HCT116 (cell line): Measurements from ENCODE around the gene PPID.

Experiments
- FOSL1 ChIP-seq: IDR thresholded peaks from 2 replicates; pipeline ENCODE4 v1.6.1; 2012; ENCODE audit warnings: low read depth
- POLR2AphosphoS5 ChIP-seq: IDR thresholded peaks from 2 replicates; pipeline ENCODE4 v1.6.1; 2011; ENCODE audit warnings: mild to moderate bottlenecking, low read depth, low read length, moderate library complexity
- SRF ChIP-seq: IDR thresholded peaks from 2 replicates; pipeline ENCODE4 v1.6.1; 2012; ENCODE audit warnings: low read depth
- TF ChIP-seq, protein P1 (sequence below), 3 experiments: fragments of 200-600 bp in 1 of 3; sonication (generic) in 1 of 3; IDR thresholded peaks in 2 of 3; conservative IDR thresholded peaks in 1 of 3; 2 replicates each; pipeline ENCODE4 v1.5.1; 2012 to 2017; ENCODE audit warnings: low read depth in 2 of 3, low read length in 2 of 3, antibody characterized with exemption in 1 of 3, borderline replicate concordance in 1 of 3, control low read depth in 1 of 3, mild to moderate bottlenecking in 1 of 3, mixed read lengths in 1 of 3, mixed run types in 1 of 3, moderate library complexity in 1 of 3; ENCODE audit not compliant: insufficient read depth in 1 of 3

GRCh38 chr4:158758142-158758541, 34.9 kb upstream of the PPID start:
- TF ChIP-seq SRF (no peak), POLR2AphosphoS5 (no peak), FOSL1 (no peak)
- TF ChIP-seq, protein P1, sequence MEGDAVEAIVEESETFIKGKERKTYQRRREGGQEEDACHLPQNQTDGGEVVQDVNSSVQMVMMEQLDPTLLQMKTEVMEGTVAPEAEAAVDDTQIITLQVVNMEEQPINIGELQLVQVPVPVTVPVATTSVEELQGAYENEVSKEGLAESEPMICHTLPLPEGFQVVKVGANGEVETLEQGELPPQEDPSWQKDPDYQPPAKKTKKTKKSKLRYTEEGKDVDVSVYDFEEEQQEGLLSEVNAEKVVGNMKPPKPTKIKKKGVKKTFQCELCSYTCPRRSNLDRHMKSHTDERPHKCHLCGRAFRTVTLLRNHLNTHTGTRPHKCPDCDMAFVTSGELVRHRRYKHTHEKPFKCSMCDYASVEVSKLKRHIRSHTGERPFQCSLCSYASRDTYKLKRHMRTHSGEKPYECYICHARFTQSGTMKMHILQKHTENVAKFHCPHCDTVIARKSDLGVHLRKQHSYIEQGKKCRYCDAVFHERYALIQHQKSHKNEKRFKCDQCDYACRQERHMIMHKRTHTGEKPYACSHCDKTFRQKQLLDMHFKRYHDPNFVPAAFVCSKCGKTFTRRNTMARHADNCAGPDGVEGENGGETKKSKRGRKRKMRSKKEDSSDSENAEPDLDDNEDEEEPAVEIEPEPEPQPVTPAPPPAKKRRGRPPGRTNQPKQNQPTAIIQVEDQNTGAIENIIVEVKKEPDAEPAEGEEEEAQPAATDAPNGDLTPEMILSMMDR (IDR thresholded peaks at IDR 0.05 in 2 of 3, conservative IDR thresholded peaks at IDR 0.05 in 1 of 3; ENCODE audit: borderline replicate concordance in 1 of 3, insufficient read depth in 1 of 3, low read depth in 2 of 3, low read length in 2 of 3) = no peak
